CD4-positive, alpha-beta memory T cell (primary cell): ENCODE measurements around the gene DND1. TPM values are rescaled to one million over a fixed set of nuclear protein-coding genes. Genes with fewer than 3 reads are reported as not detected.

Experiments
- CTCF ChIA-PET: fragments of 350-600 bp; sonication (Branson Sonifier 250); formaldehyde crosslinking; loops from one replicate; lab custom pipeline; 2021; ENCODE audit warnings: inconsistent platforms; ENCODE audit not compliant: partially characterized antibody; lab: Charles Lee
- POLR2A ChIA-PET: fragments of 350-600 bp; sonication (Branson Sonifier 250); formaldehyde crosslinking; loops from one replicate; lab custom pipeline; 2021; ENCODE audit not compliant: partially characterized antibody; lab: Charles Lee
- DNase-seq, 5 donors: peaks; one replicate each; pipeline versions ENCODE4 v3.0.0 to v3.0.0-alpha.2; 2020 to 2022; ENCODE audit warnings: mixed read lengths in 1 of 5
- H3K27ac ChIP-seq: one replicate; pipeline ENCODE4 v1.7.0; 2013; ENCODE audit warnings: low read depth, low read length
- H3K27me3 ChIP-seq: 2 replicates; pipeline ENCODE4 v1.7.0; 2013; ENCODE audit warnings: mild to moderate bottlenecking, low read length, moderate library complexity; ENCODE audit not compliant: insufficient read depth
- H3K36me3 ChIP-seq: 2 replicates; pipeline ENCODE4 v1.7.0; 2013; ENCODE audit warnings: mild to moderate bottlenecking, low read length, moderate library complexity; ENCODE audit not compliant: insufficient read depth
- H3K4me1 ChIP-seq: 2 replicates; pipeline ENCODE4 v1.7.0; 2013; ENCODE audit warnings: mild to moderate bottlenecking, low read length, moderate library complexity; ENCODE audit not compliant: insufficient read depth
- H3K4me3 ChIP-seq, 2 donors: one replicate each; pipeline ENCODE4 v1.7.0; 2013; ENCODE audit warnings: low read length in 2 of 2, mild to moderate bottlenecking in 1 of 2
- H3K9me3 ChIP-seq, 2 donors: one replicate each; pipeline ENCODE4 v1.7.0; 2013; ENCODE audit warnings: low read length in 2 of 2, control low read depth in 1 of 2; ENCODE audit not compliant: control insufficient read depth in 1 of 2
- H3K27ac Mint-ChIP-seq, 7 donors: one replicate each; pipeline ENCODE4 v1.8.0; 2020 to 2021; ENCODE audit warnings: mixed read lengths in 7 of 7, mild to moderate bottlenecking in 6 of 7, inconsistent platforms in 3 of 7, moderate library complexity in 3 of 7
- H3K27me3 Mint-ChIP-seq, 2 donors: one replicate each; pipeline ENCODE4 v1.8.0; 2020 to 2021; ENCODE audit warnings: mixed read lengths in 2 of 2
- H3K36me3 Mint-ChIP-seq, 2 donors: one replicate each; pipeline ENCODE4 v1.8.0; 2020 to 2021; ENCODE audit warnings: mixed read lengths in 2 of 2, inconsistent platforms in 1 of 2, mild to moderate bottlenecking in 1 of 2
- H3K4me1 Mint-ChIP-seq, 4 donors: one replicate each; pipeline ENCODE4 v1.8.0; 2020 to 2021; ENCODE audit warnings: mixed read lengths in 4 of 4, mild to moderate bottlenecking in 1 of 4
- H3K4me3 Mint-ChIP-seq, 8 donors: one replicate each; pipeline ENCODE4 v1.8.0; 2020 to 2021; ENCODE audit warnings: mixed read lengths in 8 of 8, mild to moderate bottlenecking in 7 of 8, moderate library complexity in 6 of 8, inconsistent platforms in 3 of 8
- H3K9me3 Mint-ChIP-seq, 8 donors: one replicate each; pipeline ENCODE4 v1.8.0; 2020 to 2021; ENCODE audit warnings: mixed read lengths in 8 of 8, mild to moderate bottlenecking in 5 of 8, inconsistent platforms in 3 of 8, moderate library complexity in 1 of 8
- intact Hi-C: fragments of 100-400 bp; cut with micrococcal nuclease; formaldehyde crosslinking; loops from one replicate; pipeline ENCODE4 v1.15.1; 2023
- polyA plus RNA-seq, 2 donors: library from polyadenylated mRNA; unstranded; fragments of 300-500 nt; fragmentation: Illumina TruSeq; gene quantifications; one replicate each; pipeline ENCODE4 v1.2.3, GENCODE V29; 2021
- total RNA-seq, 2 experiments: library from RNA; stranded (reverse); gene quantifications; one replicate each; pipeline ENCODE4 v1.2.3, GENCODE V29; 2021

The DND1 gene
- total and polyA plus RNA-seq, 4 experiments from 2014 or later, result 4.0 to 5.0 TPM; not detected in 2

GRCh38 chr5:140696891-140697492 is 23.6 kb upstream of the DND1 start:
- H3K4me3 Mint-ChIP-seq, result no peak overlapping the region
- peaks cover 26 to 40% (median 30%) of the 10 kb centered on the region in 4 donors for H3K4me1 Mint-ChIP-seq
- H3K27me3 Mint-ChIP-seq, result no peaks in the 10 kb centered on the region
- H3K36me3 Mint-ChIP-seq, result peaks cover 53 to 74% of the 10 kb centered on the region in 2 donors
- no peak overlapping the region for H3K27ac ChIP-seq
- ChIA-PET POLR2A (interaction anchor here (1.3 to 1.5 kb wide), 2 partner anchors 14 to 294 kb away, joined by 3 to 8 read pairs; no protein-coding TSS in a partner anchor), CTCF (interaction anchor here (1.6 kb wide), 1 partner anchor 14 kb away, joined by 6 read pairs; no protein-coding TSS in a partner anchor)
- no peaks in the 10 kb centered on the region for H3K27me3 ChIP-seq
- intact Hi-C loops, result no loop called here
- no peak for DNase-seq
- H3K36me3 ChIP-seq, result peaks cover 55% of the 10 kb centered on the region
- H3K9me3 ChIP-seq, result no peaks in the 10 kb centered on the region
- no peak overlapping the region for H3K4me3 ChIP-seq
- H3K4me1 ChIP-seq, result peaks cover 26% of the 10 kb centered on the region
- H3K27ac Mint-ChIP-seq, result peak overlapping the region in 1 of 7 donors; percentile 72
- H3K9me3 Mint-ChIP-seq, result peaks cover 0 to 4% (median 0%) of the 10 kb centered on the region in 8 donors

- H3K4me1 ChIP-seq, result peaks cover 24% of the 10 kb centered on the region
- CTCF ChIA-PET, result interaction anchor here (1.5 to 2.2 kb wide), 2 partner anchors 7 to 47 kb away, joined by 4 to 6 read pairs; partner anchors contain the start of genes IK and NDUFA2
- H3K27me3 Mint-ChIP-seq, result no peaks in the 10 kb centered on the region
- H3K36me3 ChIP-seq, result peaks cover 53% of the 10 kb centered on the region
- no peak for DNase-seq
- H3K27ac Mint-ChIP-seq, result peak overlapping the region in 1 of 7 donors; percentile 97
- no peaks in the 10 kb centered on the region for H3K27me3 ChIP-seq
- H3K4me3 ChIP-seq, result no peak overlapping the region
- intact Hi-C loops, result no loop called here
- no peak overlapping the region for H3K27ac ChIP-seq
- H3K9me3 ChIP-seq, result no peaks in the 10 kb centered on the region
- H3K4me3 Mint-ChIP-seq, result peak overlapping the region in 1 of 8 donors; percentile 4
- H3K36me3 Mint-ChIP-seq, result peaks cover 44 to 77% of the 10 kb centered on the region in 2 donors
- POLR2A ChIA-PET, result interaction anchor here (1.4 kb wide), 1 partner anchor 47 kb away, joined by 6 read pairs; the partner anchor contains the start of genes IK and NDUFA2
- H3K4me1 Mint-ChIP-seq, result peaks cover 22 to 43% (median 32%) of the 10 kb centered on the region in 4 donors
- H3K9me3 Mint-ChIP-seq, result no peaks in the 10 kb centered on the region
Measured at GRCh38 chr5:140694276-140694675, 20.9 kb upstream of the DND1 start.

- Mint-ChIP-seq H3K36me3 (peaks cover 20 to 59% of the 10 kb centered on the region in 2 donors), H3K27me3 (no peaks in the 10 kb centered on the region), H3K4me3 (peak within 1 kb of the TSS; percentile 97 to 100 (median 99)), H3K4me1 (peaks cover 23 to 47% (median 37%) of the 10 kb centered on the region in 4 donors), H3K27ac (peak within 1 kb of the TSS; percentile 97 to 100 (median 98)), H3K9me3 (no peaks in the 10 kb centered on the region)
- ChIA-PET POLR2A (interaction anchor here (0.6 to 4.4 kb wide), 22 partner anchors 10 to 582 kb away, joined by 3 to 68 read pairs (median 5); partner anchors contain the start of genes ANKHD1, CD14, DND1 and EIF4EBP3), CTCF (interaction anchor here (0.9 to 1.7 kb wide), 5 partner anchors 20 to 52 kb away, joined by 3 to 8 read pairs (median 3); partner anchors contain the start of genes IK and NDUFA2)
- Histone ChIP-seq H3K4me1 (peaks cover 34% of the 10 kb centered on the region), H3K9me3 (no peaks in the 10 kb centered on the region), H3K4me3 (peak within 1 kb of the TSS; percentile 91), H3K36me3 (peaks cover 32% of the 10 kb centered on the region), H3K27me3 (no peaks in the 10 kb centered on the region), H3K27ac (peak within 1 kb of the TSS; percentile 83)
- intact Hi-C loops, result loop anchor here (1.0 kb wide), 5 partner anchors 9 to 127 kb away; partner anchors contain the start of genes APBB3, IK, NDUFA2 and SLC35A4
- peak; percentile 77 to 89 (median 78) for DNase-seq
Measured at GRCh38 chr5:140690941-140691924, 17.9 kb upstream of the DND1 start, which contains the start of the genes HARS1 and HARS2. HARS1 (minus strand) TSS chr5:140691370; CDS start chr5:140691304, 66 bp downstream. HARS2 (plus strand) TSS chr5:140691455; CDS start chr5:140691649, 194 bp downstream.

- no peak for DNase-seq
- peaks cover 23 to 47% (median 36%) of the 10 kb centered on the region in 4 donors for H3K4me1 Mint-ChIP-seq
- no peaks in the 10 kb centered on the region for H3K9me3 ChIP-seq
- intact Hi-C loops, result no loop called here
- H3K27ac Mint-ChIP-seq, result peak overlapping the region; percentile 97 to 100 (median 98)
- CTCF ChIA-PET, result interaction anchor here (0.9 to 1.7 kb wide), 5 partner anchors 20 to 52 kb away, joined by 3 to 8 read pairs (median 3); partner anchors contain the start of genes IK and NDUFA2
- peaks cover 24% of the 10 kb centered on the region for H3K36me3 ChIP-seq
- H3K27me3 Mint-ChIP-seq, result no peaks in the 10 kb centered on the region
- no peaks in the 10 kb centered on the region for H3K9me3 Mint-ChIP-seq
- peaks cover 12 to 51% of the 10 kb centered on the region in 2 donors for H3K36me3 Mint-ChIP-seq
- H3K4me3 Mint-ChIP-seq, result peak overlapping the region; percentile 97 to 100 (median 99)
- peak overlapping the region; percentile 83 for H3K27ac ChIP-seq
- peak overlapping the region; percentile 91 for H3K4me3 ChIP-seq
- no peaks in the 10 kb centered on the region for H3K27me3 ChIP-seq
- POLR2A ChIA-PET, result interaction anchor here (0.6 to 4.4 kb wide), 21 partner anchors 11 to 582 kb away, joined by 3 to 68 read pairs (median 5); partner anchors contain the start of genes ANKHD1, CD14, DND1 and EIF4EBP3
- peaks cover 34% of the 10 kb centered on the region for H3K4me1 ChIP-seq
Measured at GRCh38 chr5:140690376-140690932, 17.1 kb upstream of the DND1 start.

GRCh38 chr5:140678993-140679392 is 5.6 kb upstream of the DND1 start:
- Mint-ChIP-seq H3K9me3 (no peaks in the 10 kb centered on the region), H3K4me3 (no peak overlapping the region), H3K4me1 (peaks cover 0 to 4% (median 2%) of the 10 kb centered on the region in 4 donors), H3K36me3 (peaks cover 52 to 77% of the 10 kb centered on the region in 2 donors), H3K27ac (no peak overlapping the region), H3K27me3 (no peaks in the 10 kb centered on the region)
- DNase-seq, result no peak
- POLR2A ChIA-PET, result interaction anchor here (0.7 to 1.0 kb wide), 2 partner anchors 12 to 31 kb away, joined by 3 to 5 read pairs; partner anchors contain the start of genes HARS1, HARS2, IK and NDUFA2
- H3K9me3 ChIP-seq, result no peaks in the 10 kb centered on the region
- H3K4me1 ChIP-seq, result no peaks in the 10 kb centered on the region
- H3K4me3 ChIP-seq, result no peak overlapping the region
- peaks cover 51% of the 10 kb centered on the region for H3K36me3 ChIP-seq
- intact Hi-C loops, result no loop called here
- H3K27me3 ChIP-seq, result no peaks in the 10 kb centered on the region
- CTCF ChIA-PET, result no interaction called here
- H3K27ac ChIP-seq, result no peak overlapping the region

- ChIA-PET CTCF (no interaction called here), POLR2A (interaction anchor here (0.6 kb wide), 1 partner anchor 209 kb away, joined by 4 read pairs; no protein-coding TSS in a partner anchor)
Measured at GRCh38 chr5:140677947-140678346, 4.6 kb upstream of the DND1 start.

More at GRCh38 chr5:140677947-140678346, 4.6 kb upstream of the DND1 start:
- Mint-ChIP-seq H3K9me3 (no peaks in the 10 kb centered on the region), H3K4me1 (peaks cover 0 to 6% (median 3%) of the 10 kb centered on the region in 4 donors), H3K27ac (peak overlapping the region in 1 of 7 donors; percentile 57), H3K36me3 (peaks cover 49 to 75% of the 10 kb centered on the region in 2 donors), H3K27me3 (no peaks in the 10 kb centered on the region), H3K4me3 (no peak overlapping the region)
- Histone ChIP-seq H3K4me3 (no peak overlapping the region), H3K4me1 (no peaks in the 10 kb centered on the region), H3K27me3 (no peaks in the 10 kb centered on the region), H3K36me3 (peaks cover 53% of the 10 kb centered on the region), H3K9me3 (no peaks in the 10 kb centered on the region), H3K27ac (no peak overlapping the region)
- intact Hi-C loops, result no loop called here
- DNase-seq, result no peak
